GM12878 (cell line): ENCODE measurements around the gene MYDGF. TPM values are rescaled to one million over a fixed set of nuclear protein-coding genes. Genes with fewer than 3 reads are reported as not detected.

Source experiments
- ATAC-seq: fragments of 200-7000 bp; cut with Tn5 transposase; 3 replicates; pipeline ENCODE4 v1.9.1; 2020; ENCODE audit warnings: mild to moderate bottlenecking, moderate library complexity
- BruUV-seq: library from RNA; stranded (reverse); fragments of 400-500 nt; replicated peaks from 2 replicates; lab custom pipeline; 2021; lab: Mats Ljungman, UMichigan
- CTCF ChIA-PET: fragments of 300-600 bp; sonication (Branson Sonifier 250); formaldehyde crosslinking; extraction: SDS; loops from one replicate; lab custom pipeline; 2021; ENCODE audit warnings: inconsistent platforms; lab: Yijun Ruan, JAX
- POLR2A ChIA-PET: fragments of 350-600 bp; formaldehyde crosslinking; extraction: SDS; loops from one replicate; lab custom pipeline; 2021; ENCODE audit warnings: inconsistent platforms; lab: Charles Lee
- RAD21 ChIA-PET: fragments of 300-600 bp; sonication (Branson Sonifier 250); formaldehyde crosslinking; loops from one replicate; lab custom pipeline; 2023; ENCODE audit warnings: antibody characterized with exemption; ENCODE audit not compliant: unreplicated experiment; lab: Charles Lee
- SMC1A ChIA-PET: fragments of 300-600 bp; sonication (Branson Sonifier 250); formaldehyde crosslinking; loops from one replicate; lab custom pipeline; 2023; ENCODE audit not compliant: unreplicated experiment, uncharacterized antibody; lab: Charles Lee
- DNase-seq: peaks from one replicate; pipeline ENCODE4 v3.0.0-alpha.2; 2011; ENCODE audit warnings: low read depth, low spot score
- FAIRE-seq: peaks from 3 replicates; lab custom pipeline; 2011; peaks lifted over from hg19 to GRCh38; lab: Jason Lieb, UNC
- H2AFZ ChIP-seq: 2 replicates; pipeline ENCODE4 v1.6.0; 2011; ENCODE audit warnings: low read depth, low read length, control low read depth; ENCODE audit not compliant: control insufficient read depth
- H3K27ac ChIP-seq: 2 replicates; pipeline ENCODE4 v1.5.1; 2011; ENCODE audit warnings: control low read depth; ENCODE audit not compliant: control insufficient read depth, insufficient read depth
- H3K27me3 ChIP-seq, 2 experiments: replicated peaks in 1 of 2; 2 replicates each; pipeline versions ENCODE4 v1.6.0 to v1.6.1; 2011; ENCODE audit warnings: low read length in 1 of 2; ENCODE audit not compliant: control insufficient read depth in 2 of 2, insufficient read depth in 2 of 2
- H3K36me3 ChIP-seq, 2 experiments: 2 replicates each; pipeline ENCODE4 v1.5.1; 2011; ENCODE audit warnings: low read length in 1 of 2; ENCODE audit not compliant: control insufficient read depth in 2 of 2, insufficient read depth in 2 of 2
- H3K4me1 ChIP-seq: 2 replicates; pipeline ENCODE4 v1.6.1; 2011; ENCODE audit warnings: mild to moderate bottlenecking, low read length, moderate library complexity, mixed read lengths; ENCODE audit not compliant: control insufficient read depth, insufficient read depth
- H3K4me2 ChIP-seq: 2 replicates; pipeline ENCODE4 v1.6.0; 2011; ENCODE audit warnings: control low read depth; ENCODE audit not compliant: control insufficient read depth, insufficient read depth
- H3K4me3 ChIP-seq: fragments of 200-600 bp; sonication (generic); 2 replicates; pipeline ENCODE4 v1.5.1; 2016
- H3K79me2 ChIP-seq: 2 replicates; pipeline ENCODE4 v1.6.0; 2011; ENCODE audit warnings: low read length; ENCODE audit not compliant: control insufficient read depth, insufficient read depth
- H3K9ac ChIP-seq: 2 replicates; pipeline ENCODE4 v1.8.0; 2011; ENCODE audit warnings: low read length, control low read depth, mixed read lengths; ENCODE audit not compliant: control insufficient read depth, insufficient read depth
- H3K9me3 ChIP-seq: replicated peaks from 3 replicates; pipeline ENCODE4 v1.5.1; 2011; ENCODE audit warnings: mild to moderate bottlenecking, low read length; ENCODE audit not compliant: control insufficient read depth, insufficient read depth
- H4K20me1 ChIP-seq: 2 replicates; pipeline ENCODE4 v1.6.0; 2011; ENCODE audit not compliant: control insufficient read depth, insufficient read depth
- MEF2A ChIP-seq: IDR thresholded peaks from 2 replicates; pipeline ENCODE4 v1.6.1; 2011; ENCODE audit warnings: low read depth, mild to moderate bottlenecking, low read length, moderate library complexity; ENCODE audit not compliant: insufficient read depth
- SPI1 ChIP-seq: IDR thresholded peaks from 2 replicates; pipeline ENCODE4 v1.6.1; 2011; ENCODE audit warnings: low read depth, mild to moderate bottlenecking, low read length, moderate library complexity, borderline replicate concordance; ENCODE audit not compliant: insufficient read depth
- TCF3 ChIP-seq: IDR thresholded peaks from 2 replicates; pipeline ENCODE4 v1.6.1; 2012; ENCODE audit warnings: low read depth, mild to moderate bottlenecking, low read length, borderline replicate concordance; ENCODE audit not compliant: insufficient read depth
- ZNF384 ChIP-seq: IDR thresholded peaks from 2 replicates; pipeline ENCODE4 v1.6.1; 2012; ENCODE audit warnings: low read depth, mild to moderate bottlenecking, low read length, improper control_type of control experiment, borderline replicate concordance
- WGBS: methylation state at CpG from one replicate; pipeline ENCODE4 v1.1.6; 2016; ENCODE audit warnings: low lambda C conversion rate; ENCODE audit not compliant: insufficient replicate concordance, insufficient coverage; ENCODE audit errors: missing lambda C conversion rate; 5-methylcytosine and 5-hydroxymethylcytosine counted together
- in situ Hi-C: fragments of 300-500 bp; cut with MboI; formaldehyde crosslinking; loops from 9 replicates; pipeline ENCODE4 v1.14.3; 2018; ENCODE audit warnings: mixed read lengths
- intact Hi-C: fragments of 100-400 bp; cut with micrococcal nuclease; formaldehyde crosslinking; loops from one replicate; pipeline ENCODE4 v1.14.2; 2022; ENCODE audit not compliant: unreplicated experiment
- polyA plus RNA-seq, 11 experiments: library from polyadenylated mRNA; depleted of rRNA in 4 of 11; unstranded in 6 of 11; stranded (reverse) in 5 of 11; fragments of >200 nt; fragmentation: Nextera tagmentation in 4 of 11; fragmentation: Illumina TruSeq in 1 of 11; extraction: Ambion mirVana in 4 of 11; extraction: Trizol in 1 of 11; gene quantifications; 1 replicate in 1 of 11; 2 replicates in 10 of 11; pipeline versions ENCODE4 v1.2.1 to v1.2.3, GENCODE V29; 2011 to 2016; ENCODE audit warnings: inconsistent platforms in 2 of 11, missing spikeins in 2 of 11, low read depth in 1 of 11
- total RNA-seq, 4 experiments: library from RNA; depleted of rRNA in 3 of 4; stranded (reverse); fragments of >200 nt in 3 of 4; fragmentation: Illumina TruSeq in 1 of 4; extraction: Trizol in 1 of 4; gene quantifications; 2 replicates each; pipeline versions ENCODE4 v1.2.1 to v1.2.3, GENCODE V29; 2013 to 2021
- TF ChIP-seq, protein P1 (sequence below): IDR thresholded peaks from 2 replicates; pipeline ENCODE4 v1.6.1; 2012; ENCODE audit warnings: improper control_type of control experiment, low read depth, low read length; ENCODE audit not compliant: insufficient replicate concordance
- TF ChIP-seq, protein P2 (sequence below): IDR thresholded peaks from 2 replicates; pipeline ENCODE4 v1.6.1; 2012; ENCODE audit warnings: low read depth, low read length, improper control_type of control experiment

MYDGF gene
- total and polyA plus RNA-seq, 10 of the 15 experiments (the other 5 are each of a cell fraction or from before 2014, with no cell fraction given) = 2.3 to 196 (median 57.5) TPM

DNA sequence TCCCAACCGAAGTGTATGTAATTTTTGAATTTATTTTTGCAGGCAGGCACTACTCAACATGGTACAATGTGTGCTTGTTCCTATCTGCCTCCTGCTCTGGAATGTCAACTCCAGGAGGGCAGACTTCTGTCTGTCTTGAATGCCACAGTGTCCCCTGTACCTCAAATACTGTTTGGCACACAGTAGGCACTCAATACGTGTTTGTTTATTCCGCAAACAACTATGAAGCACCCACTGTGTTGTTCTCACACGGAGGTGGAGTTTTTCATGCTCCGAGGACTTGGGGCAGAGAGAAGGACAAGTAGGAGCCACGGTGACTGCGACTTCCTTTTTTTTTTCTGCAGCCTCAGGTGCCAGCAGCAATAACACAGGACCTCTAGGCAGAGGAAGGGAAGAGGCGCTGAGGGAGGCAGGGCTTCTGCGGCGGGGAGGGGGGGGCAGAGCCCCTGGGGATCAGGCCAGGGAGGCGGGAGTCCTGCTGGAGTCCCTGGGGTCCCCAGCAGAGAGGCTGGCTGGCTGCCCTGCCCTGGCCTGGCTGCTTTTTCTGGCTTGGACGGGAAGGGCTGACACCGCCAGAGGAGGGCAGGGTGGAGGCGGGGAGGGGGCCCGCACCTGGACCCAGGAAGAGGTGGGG, 60.1 kb downstream of the MYDGF start:
- no peak overlapping the region for H3K9ac ChIP-seq
- ATAC-seq (peak; percentile 31; the same call in 2 of the 3 replicates), FAIRE-seq (no peak), DNase-seq (no peak)
- no peak overlapping the region for H3K27ac ChIP-seq
- H3K4me3 ChIP-seq = no peak overlapping the region
- no peaks in the 10 kb centered on the region for H3K36me3 ChIP-seq
- 9% methylated on average over 14 of the region's 15 CpGs for WGBS
- H4K20me1 ChIP-seq = no peaks in the 10 kb centered on the region
- H3K4me1 ChIP-seq = no peaks in the 10 kb centered on the region
- H3K9me3 ChIP-seq = no peaks in the 10 kb centered on the region
- POLR2A ChIA-PET = no interaction called here
- H2AFZ ChIP-seq = no peak overlapping the region
- in situ Hi-C loops = no loop called here
- no peaks in the 10 kb centered on the region for H3K79me2 ChIP-seq
- RAD21 ChIA-PET = no interaction called here
- CTCF ChIA-PET = no interaction called here
- SMC1A ChIA-PET = no interaction called here
- no peak overlapping the region for H3K4me2 ChIP-seq
- intact Hi-C loops = no loop called here
- TF ChIP-seq, protein P1, sequence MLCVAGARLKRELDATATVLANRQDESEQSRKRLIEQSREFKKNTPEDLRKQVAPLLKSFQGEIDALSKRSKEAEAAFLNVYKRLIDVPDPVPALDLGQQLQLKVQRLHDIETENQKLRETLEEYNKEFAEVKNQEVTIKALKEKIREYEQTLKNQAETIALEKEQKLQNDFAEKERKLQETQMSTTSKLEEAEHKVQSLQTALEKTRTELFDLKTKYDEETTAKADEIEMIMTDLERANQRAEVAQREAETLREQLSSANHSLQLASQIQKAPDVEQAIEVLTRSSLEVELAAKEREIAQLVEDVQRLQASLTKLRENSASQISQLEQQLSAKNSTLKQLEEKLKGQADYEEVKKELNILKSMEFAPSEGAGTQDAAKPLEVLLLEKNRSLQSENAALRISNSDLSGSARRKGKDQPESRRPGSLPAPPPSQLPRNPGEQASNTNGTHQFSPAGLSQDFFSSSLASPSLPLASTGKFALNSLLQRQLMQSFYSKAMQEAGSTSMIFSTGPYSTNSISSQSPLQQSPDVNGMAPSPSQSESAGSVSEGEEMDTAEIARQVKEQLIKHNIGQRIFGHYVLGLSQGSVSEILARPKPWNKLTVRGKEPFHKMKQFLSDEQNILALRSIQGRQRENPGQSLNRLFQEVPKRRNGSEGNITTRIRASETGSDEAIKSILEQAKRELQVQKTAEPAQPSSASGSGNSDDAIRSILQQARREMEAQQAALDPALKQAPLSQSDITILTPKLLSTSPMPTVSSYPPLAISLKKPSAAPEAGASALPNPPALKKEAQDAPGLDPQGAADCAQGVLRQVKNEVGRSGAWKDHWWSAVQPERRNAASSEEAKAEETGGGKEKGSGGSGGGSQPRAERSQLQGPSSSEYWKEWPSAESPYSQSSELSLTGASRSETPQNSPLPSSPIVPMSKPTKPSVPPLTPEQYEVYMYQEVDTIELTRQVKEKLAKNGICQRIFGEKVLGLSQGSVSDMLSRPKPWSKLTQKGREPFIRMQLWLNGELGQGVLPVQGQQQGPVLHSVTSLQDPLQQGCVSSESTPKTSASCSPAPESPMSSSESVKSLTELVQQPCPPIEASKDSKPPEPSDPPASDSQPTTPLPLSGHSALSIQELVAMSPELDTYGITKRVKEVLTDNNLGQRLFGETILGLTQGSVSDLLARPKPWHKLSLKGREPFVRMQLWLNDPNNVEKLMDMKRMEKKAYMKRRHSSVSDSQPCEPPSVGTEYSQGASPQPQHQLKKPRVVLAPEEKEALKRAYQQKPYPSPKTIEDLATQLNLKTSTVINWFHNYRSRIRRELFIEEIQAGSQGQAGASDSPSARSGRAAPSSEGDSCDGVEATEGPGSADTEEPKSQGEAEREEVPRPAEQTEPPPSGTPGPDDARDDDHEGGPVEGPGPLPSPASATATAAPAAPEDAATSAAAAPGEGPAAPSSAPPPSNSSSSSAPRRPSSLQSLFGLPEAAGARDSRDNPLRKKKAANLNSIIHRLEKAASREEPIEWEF = no peak
- TF ChIP-seq SPI1 = peak; percentile 56; the same call in 1 of the 2 replicates
- TF ChIP-seq, protein P2, sequence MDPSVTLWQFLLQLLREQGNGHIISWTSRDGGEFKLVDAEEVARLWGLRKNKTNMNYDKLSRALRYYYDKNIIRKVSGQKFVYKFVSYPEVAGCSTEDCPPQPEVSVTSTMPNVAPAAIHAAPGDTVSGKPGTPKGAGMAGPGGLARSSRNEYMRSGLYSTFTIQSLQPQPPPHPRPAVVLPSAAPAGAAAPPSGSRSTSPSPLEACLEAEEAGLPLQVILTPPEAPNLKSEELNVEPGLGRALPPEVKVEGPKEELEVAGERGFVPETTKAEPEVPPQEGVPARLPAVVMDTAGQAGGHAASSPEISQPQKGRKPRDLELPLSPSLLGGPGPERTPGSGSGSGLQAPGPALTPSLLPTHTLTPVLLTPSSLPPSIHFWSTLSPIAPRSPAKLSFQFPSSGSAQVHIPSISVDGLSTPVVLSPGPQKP = no peak
- TF ChIP-seq TCF3 = no peak
- no peak for TF ChIP-seq MEF2A
- peak; percentile 30; the same call in 1 of the 2 replicates for TF ChIP-seq ZNF384
- BruUV-seq = no TSS peak
- no peaks in the 10 kb centered on the region for H3K27me3 ChIP-seq

Other genes starting within 250 kb of the MYDGF start
Only the 7 nearest of the 13 such genes appear.
- 0.05 and 0.06 TPM in 2 replicates for gene PLIN4, start 151.9 kb downstream of the MYDGF start, total RNA-seq (2014; rRNA removed)
- 0.04 and 0.05 TPM in 2 replicates for gene PLIN4, start 151.9 kb downstream of the MYDGF start, total RNA-seq (2014; rRNA removed; fragmentation: Illumina TruSeq; extraction: Trizol)
- gene PLIN4, start 151.9 kb downstream of the MYDGF start, total RNA-seq (2021) = 0.08 and 0.10 TPM in 2 replicates
- 0.01 TPM in 2 replicates for gene PLIN4, start 151.9 kb downstream of the MYDGF start, polyA plus RNA-seq (2011; rRNA removed)
- gene PLIN4, start 151.9 kb downstream of the MYDGF start, polyA plus RNA-seq (2014; fragmentation: Illumina TruSeq; extraction: Trizol) = 0.01 and 0.08 TPM in 2 replicates
- not detected for gene PLIN4, start 151.9 kb downstream of the MYDGF start, polyA plus RNA-seq (2014; fragmentation: Nextera tagmentation; extraction: Ambion mirVana)
- 0.04 and 0.14 TPM in 2 replicates for gene PLIN4, start 151.9 kb downstream of the MYDGF start, polyA plus RNA-seq (2014; rRNA removed)
- gene PLIN4, start 151.9 kb downstream of the MYDGF start, polyA plus RNA-seq (2016; fragmentation: Nextera tagmentation; extraction: Ambion mirVana) = under 1 TPM; 0.09 to 0.11 TPM
- not detected in 2 replicates for gene PLIN5, start 135.1 kb downstream of the MYDGF start, total RNA-seq (2014; rRNA removed)
- not detected in 2 replicates for gene PLIN5, start 135.1 kb downstream of the MYDGF start, total RNA-seq (2014; rRNA removed; fragmentation: Illumina TruSeq; extraction: Trizol)
- gene PLIN5, start 135.1 kb downstream of the MYDGF start, total RNA-seq (2021) = 0.11 and 0.15 TPM in 2 replicates
- gene PLIN5, start 135.1 kb downstream of the MYDGF start, polyA plus RNA-seq (2011; rRNA removed) = 0.20 and 0.33 TPM in 2 replicates
- not detected in 2 replicates for gene PLIN5, start 135.1 kb downstream of the MYDGF start, polyA plus RNA-seq (2014; fragmentation: Illumina TruSeq; extraction: Trizol)
- gene PLIN5, start 135.1 kb downstream of the MYDGF start, polyA plus RNA-seq (2014; fragmentation: Nextera tagmentation; extraction: Ambion mirVana) = not detected
- not detected in 2 replicates for gene PLIN5, start 135.1 kb downstream of the MYDGF start, polyA plus RNA-seq (2014; rRNA removed)
- not detected for gene PLIN5, start 135.1 kb downstream of the MYDGF start, polyA plus RNA-seq (2016; fragmentation: Nextera tagmentation; extraction: Ambion mirVana)
- 0.44 and 0.62 TPM in 2 replicates for gene LRG1, start 130.3 kb downstream of the MYDGF start, total RNA-seq (2014; rRNA removed)
- gene LRG1, start 130.3 kb downstream of the MYDGF start, total RNA-seq (2014; rRNA removed; fragmentation: Illumina TruSeq; extraction: Trizol) = 0.51 and 0.63 TPM in 2 replicates
- 1.1 and 1.2 TPM in 2 replicates for gene LRG1, start 130.3 kb downstream of the MYDGF start, total RNA-seq (2021)
- gene LRG1, start 130.3 kb downstream of the MYDGF start, polyA plus RNA-seq (2011; rRNA removed) = 2.5 and 4.7 TPM in 2 replicates
- gene LRG1, start 130.3 kb downstream of the MYDGF start, polyA plus RNA-seq (2014; fragmentation: Illumina TruSeq; extraction: Trizol) = 0.13 and 0.53 TPM in 2 replicates
- under 1 TPM; 0.29 to 0.31 TPM for gene LRG1, start 130.3 kb downstream of the MYDGF start, polyA plus RNA-seq (2014; fragmentation: Nextera tagmentation; extraction: Ambion mirVana)
- 1.0 and 1.6 TPM in 2 replicates for gene LRG1, start 130.3 kb downstream of the MYDGF start, polyA plus RNA-seq (2014; rRNA removed)
- under 1 TPM; 0.43 TPM for gene LRG1, start 130.3 kb downstream of the MYDGF start, polyA plus RNA-seq (2016; fragmentation: Nextera tagmentation; extraction: Ambion mirVana)
- not detected in 2 replicates for gene SEMA6B, start 110.7 kb downstream of the MYDGF start, total RNA-seq (2014; rRNA removed)
- not detected in 2 replicates for gene SEMA6B, start 110.7 kb downstream of the MYDGF start, total RNA-seq (2014; rRNA removed; fragmentation: Illumina TruSeq; extraction: Trizol)
- 0.08 and 0.13 TPM in 2 replicates for gene SEMA6B, start 110.7 kb downstream of the MYDGF start, total RNA-seq (2021)
- gene SEMA6B, start 110.7 kb downstream of the MYDGF start, polyA plus RNA-seq (2011; rRNA removed) = not detected in 2 replicates
- not detected in 2 replicates for gene SEMA6B, start 110.7 kb downstream of the MYDGF start, polyA plus RNA-seq (2014; fragmentation: Illumina TruSeq; extraction: Trizol)
- not detected for gene SEMA6B, start 110.7 kb downstream of the MYDGF start, polyA plus RNA-seq (2014; fragmentation: Nextera tagmentation; extraction: Ambion mirVana)
- not detected in 2 replicates for gene SEMA6B, start 110.7 kb downstream of the MYDGF start, polyA plus RNA-seq (2014; rRNA removed)
- not detected for gene SEMA6B, start 110.7 kb downstream of the MYDGF start, polyA plus RNA-seq (2016; fragmentation: Nextera tagmentation; extraction: Ambion mirVana)
- 5.0 TPM in 2 replicates for gene TNFAIP8L1, start 30.8 kb downstream of the MYDGF start, total RNA-seq (2014; rRNA removed)
- gene TNFAIP8L1, start 30.8 kb downstream of the MYDGF start, total RNA-seq (2014; rRNA removed; fragmentation: Illumina TruSeq; extraction: Trizol) = 8.3 and 8.7 TPM in 2 replicates
- 12.7 and 14.3 TPM in 2 replicates for gene TNFAIP8L1, start 30.8 kb downstream of the MYDGF start, total RNA-seq (2021)
- gene TNFAIP8L1, start 30.8 kb downstream of the MYDGF start, polyA plus RNA-seq (2011; rRNA removed) = 7.6 and 9.0 TPM in 2 replicates
- 4.6 and 8.6 TPM in 2 replicates for gene TNFAIP8L1, start 30.8 kb downstream of the MYDGF start, polyA plus RNA-seq (2014; fragmentation: Illumina TruSeq; extraction: Trizol)
- 1 to 10 TPM in 1 of 2 experiments, under 1 TPM in 1; 0.93 to 2.4 TPM for gene TNFAIP8L1, start 30.8 kb downstream of the MYDGF start, polyA plus RNA-seq (2014; fragmentation: Nextera tagmentation; extraction: Ambion mirVana)
- 12.4 and 13.1 TPM in 2 replicates for gene TNFAIP8L1, start 30.8 kb downstream of the MYDGF start, polyA plus RNA-seq (2014; rRNA removed)
- gene TNFAIP8L1, start 30.8 kb downstream of the MYDGF start, polyA plus RNA-seq (2016; fragmentation: Nextera tagmentation; extraction: Ambion mirVana) = 1 to 10 TPM; 8.3 to 9.2 TPM
- gene DPP9, start 53.5 kb upstream of the MYDGF start, total RNA-seq (2014; rRNA removed) = 32.3 and 35.7 TPM in 2 replicates
- 14.9 and 15.2 TPM in 2 replicates for gene DPP9, start 53.5 kb upstream of the MYDGF start, total RNA-seq (2014; rRNA removed; fragmentation: Illumina TruSeq; extraction: Trizol)
- 54.5 and 58.6 TPM in 2 replicates for gene DPP9, start 53.5 kb upstream of the MYDGF start, total RNA-seq (2021)
- 4.5 and 10.0 TPM in 2 replicates for gene DPP9, start 53.5 kb upstream of the MYDGF start, polyA plus RNA-seq (2011; rRNA removed)
- gene DPP9, start 53.5 kb upstream of the MYDGF start, polyA plus RNA-seq (2014; fragmentation: Illumina TruSeq; extraction: Trizol) = 11.4 and 24.1 TPM in 2 replicates
- gene DPP9, start 53.5 kb upstream of the MYDGF start, polyA plus RNA-seq (2014; fragmentation: Nextera tagmentation; extraction: Ambion mirVana) = 1 to 10 TPM in 1 of 2 experiments, under 1 TPM in 1; 0.64 to 1.2 TPM
- gene DPP9, start 53.5 kb upstream of the MYDGF start, polyA plus RNA-seq (2014; rRNA removed) = 31.0 and 40.9 TPM in 2 replicates
- gene DPP9, start 53.5 kb upstream of the MYDGF start, polyA plus RNA-seq (2016; fragmentation: Nextera tagmentation; extraction: Ambion mirVana) = 10 to 100 TPM; 50.6 to 52.9 TPM
- 14.0 and 17.4 TPM in 2 replicates for gene FEM1A, start 121.4 kb upstream of the MYDGF start, total RNA-seq (2014; rRNA removed)
- 5.7 and 6.9 TPM in 2 replicates for gene FEM1A, start 121.4 kb upstream of the MYDGF start, total RNA-seq (2014; rRNA removed; fragmentation: Illumina TruSeq; extraction: Trizol)
- gene FEM1A, start 121.4 kb upstream of the MYDGF start, total RNA-seq (2021) = 14.3 and 15.0 TPM in 2 replicates
- gene FEM1A, start 121.4 kb upstream of the MYDGF start, polyA plus RNA-seq (2011; rRNA removed) = 1.6 and 3.0 TPM in 2 replicates
- 3.5 and 4.7 TPM in 2 replicates for gene FEM1A, start 121.4 kb upstream of the MYDGF start, polyA plus RNA-seq (2014; fragmentation: Illumina TruSeq; extraction: Trizol)
- under 1 TPM; 0.27 to 0.31 TPM for gene FEM1A, start 121.4 kb upstream of the MYDGF start, polyA plus RNA-seq (2014; fragmentation: Nextera tagmentation; extraction: Ambion mirVana)
- gene FEM1A, start 121.4 kb upstream of the MYDGF start, polyA plus RNA-seq (2014; rRNA removed) = 9.1 and 10.7 TPM in 2 replicates
- gene FEM1A, start 121.4 kb upstream of the MYDGF start, polyA plus RNA-seq (2016; fragmentation: Nextera tagmentation; extraction: Ambion mirVana) = 1 to 10 TPM; 2.4 to 2.7 TPM